Duodenal mucosa (tissue), 2 donors: Measurements from ENCODE around the gene PHF11.
"Not testable (repeated sequence)": the region's sequence is repeated elsewhere in the genome, so short reads cannot be mapped to it uniquely, and the experiment has no call there.

Experiments
- H3K27ac ChIP-seq: one replicate; pipeline ENCODE4 v1.7.0; 2013; ENCODE audit warnings: low read depth, low read length
- H3K27me3 ChIP-seq, 2 donors: one replicate each; pipeline ENCODE4 v1.7.0; 2013; ENCODE audit warnings: low read length in 2 of 2, control low read depth in 1 of 2; ENCODE audit not compliant: insufficient read depth in 2 of 2, control insufficient read depth in 1 of 2
- H3K36me3 ChIP-seq, 2 donors: one replicate each; pipeline ENCODE4 v1.7.0; 2013; ENCODE audit warnings: low read length in 2 of 2, control low read depth in 1 of 2; ENCODE audit not compliant: insufficient read depth in 2 of 2, control insufficient read depth in 1 of 2
- H3K4me1 ChIP-seq, 2 donors: one replicate each; pipeline ENCODE4 v1.7.0; 2013; ENCODE audit warnings: low read length in 2 of 2, control low read depth in 1 of 2; ENCODE audit not compliant: insufficient read depth in 2 of 2, control insufficient read depth in 1 of 2
- H3K4me3 ChIP-seq, 2 donors: one replicate each; pipeline ENCODE4 v1.7.0; 2013; ENCODE audit warnings: low read length in 2 of 2, low read depth in 1 of 2
- H3K9ac ChIP-seq, 2 donors: one replicate each; pipeline ENCODE4 v1.7.0; 2013; ENCODE audit warnings: low read length in 2 of 2, low read depth in 1 of 2
- H3K9me3 ChIP-seq, 2 donors: one replicate each; pipeline ENCODE4 v1.7.0; 2013; ENCODE audit warnings: low read length in 2 of 2, control low read depth in 1 of 2; ENCODE audit not compliant: control insufficient read depth in 1 of 2

PHF11 gene

GRCh38 chr13:49496837-49497236, 1.1 kb downstream of the PHF11 start:
- H3K27me3 ChIP-seq, H3K9me3 ChIP-seq: not testable (repeated sequence)
- H3K9ac ChIP-seq = peak overlapping the region in 1 of 2 donors; percentile 76
- peak overlapping the region in 1 of 2 donors; percentile 70 for H3K4me3 ChIP-seq
- peak overlapping the region; percentile 50 for H3K27ac ChIP-seq
- peaks cover 18% of the 10 kb centered on the region in 2 donors for H3K4me1 ChIP-seq
- H3K36me3 ChIP-seq = peaks cover 0 to 10% of the 10 kb centered on the region in 2 donors

- H3K36me3 ChIP-seq = peaks cover 0 to 10% of the 10 kb centered on the region in 2 donors
- H3K4me1 ChIP-seq = peaks cover 18% of the 10 kb centered on the region in 2 donors
- H3K9me3 ChIP-seq = no peaks in the 10 kb centered on the region
- H3K4me3 ChIP-seq = no peak overlapping the region
- H3K9ac ChIP-seq = no peak overlapping the region
- H3K27ac ChIP-seq = peak overlapping the region; percentile 50
- H3K27me3 ChIP-seq = no peaks in the 10 kb centered on the region
These were observed 1.5 kb downstream of the PHF11 start for GRCh38 chr13:49497272-49497671.

- H3K27ac ChIP-seq = no peak overlapping the region
- no peaks in the 10 kb centered on the region for H3K9me3 ChIP-seq
- peaks cover 18% of the 10 kb centered on the region in 2 donors for H3K4me1 ChIP-seq
- no peak overlapping the region for H3K4me3 ChIP-seq
- H3K36me3 ChIP-seq = peaks cover 0 to 15% of the 10 kb centered on the region in 2 donors
- no peaks in the 10 kb centered on the region for H3K27me3 ChIP-seq
- H3K9ac ChIP-seq = no peak overlapping the region
These were observed 2.5 kb downstream of the PHF11 start for GRCh38 chr13:49498206-49498605.

GRCh38 chr13:49499889-49500660, 4.3 kb downstream of the PHF11 start:
- H3K4me1 ChIP-seq = peaks cover 11 to 18% of the 10 kb centered on the region in 2 donors
- no peak overlapping the region for H3K9ac ChIP-seq
- H3K27me3 ChIP-seq = no peaks in the 10 kb centered on the region
- H3K27ac ChIP-seq = no peak overlapping the region
- H3K4me3 ChIP-seq = peak overlapping the region in 1 of 2 donors; percentile 16
- H3K36me3 ChIP-seq = peaks cover 0 to 16% of the 10 kb centered on the region in 2 donors
- no peaks in the 10 kb centered on the region for H3K9me3 ChIP-seq

- H3K4me1 ChIP-seq = peaks cover 7 to 10% of the 10 kb centered on the region in 2 donors
- peaks cover 4 to 16% of the 10 kb centered on the region in 2 donors for H3K36me3 ChIP-seq
- H3K9ac ChIP-seq = no peak overlapping the region
- H3K27me3 ChIP-seq = no peaks in the 10 kb centered on the region
- H3K9me3 ChIP-seq = no peaks in the 10 kb centered on the region
- no peak overlapping the region for H3K4me3 ChIP-seq
- no peak overlapping the region for H3K27ac ChIP-seq
These were observed 7.2 kb downstream of the PHF11 start for GRCh38 chr13:49502954-49503353.

GRCh38 chr13:49503951-49504350, 8.2 kb downstream of the PHF11 start:
- Histone ChIP-seq H3K4me1 (peaks cover 6 to 7% of the 10 kb centered on the region in 2 donors), H3K9me3 (no peaks in the 10 kb centered on the region), H3K4me3 (no peak overlapping the region), H3K9ac (no peak overlapping the region), H3K27ac (no peak overlapping the region), H3K36me3 (peaks cover 4 to 9% of the 10 kb centered on the region in 2 donors), H3K27me3 (no peaks in the 10 kb centered on the region)

GRCh38 chr13:49512578-49512977, 16.8 kb downstream of the PHF11 start:
- no peak overlapping the region for H3K27ac ChIP-seq
- peaks cover 12 to 40% of the 10 kb centered on the region in 2 donors for H3K36me3 ChIP-seq
- H3K27me3 ChIP-seq = no peaks in the 10 kb centered on the region
- no peak overlapping the region for H3K9ac ChIP-seq
- no peak overlapping the region for H3K4me3 ChIP-seq
- H3K9me3 ChIP-seq = no peaks in the 10 kb centered on the region
- no peaks in the 10 kb centered on the region for H3K4me1 ChIP-seq

- no peak overlapping the region for H3K4me3 ChIP-seq
- no peaks in the 10 kb centered on the region for H3K27me3 ChIP-seq
- H3K36me3 ChIP-seq = peaks cover 16 to 63% of the 10 kb centered on the region in 2 donors
- H3K9ac ChIP-seq = no peak overlapping the region
- H3K4me1 ChIP-seq = no peaks in the 10 kb centered on the region
- no peak overlapping the region for H3K27ac ChIP-seq
- H3K9me3 ChIP-seq = no peaks in the 10 kb centered on the region
These were observed 20.7 kb downstream of the PHF11 start for GRCh38 chr13:49516467-49516866.

GRCh38 chr13:49517461-49517860, 21.7 kb downstream of the PHF11 start:
- Histone ChIP-seq H3K9me3 (no peaks in the 10 kb centered on the region), H3K9ac (no peak overlapping the region)

GRCh38 chr13:49521224-49521623, 25.5 kb downstream of the PHF11 start:
- Histone ChIP-seq H3K27me3 (no peaks in the 10 kb centered on the region), H3K4me1 (no peaks in the 10 kb centered on the region), H3K36me3 (peaks cover 10 to 38% of the 10 kb centered on the region in 2 donors), H3K27ac (no peak overlapping the region), H3K9ac (no peak overlapping the region), H3K9me3 (no peaks in the 10 kb centered on the region), H3K4me3 (no peak overlapping the region)

More at GRCh38 chr13:49517461-49517860, 21.7 kb downstream of the PHF11 start:
- Histone ChIP-seq H3K36me3 (peaks cover 21 to 62% of the 10 kb centered on the region in 2 donors), H3K27me3 (no peaks in the 10 kb centered on the region), H3K27ac (no peak overlapping the region), H3K4me3 (no peak overlapping the region), H3K4me1 (no peaks in the 10 kb centered on the region)
